ENCODE results near the gene PCSK1. TPM values are rescaled to one million over a fixed set of nuclear protein-coding genes. Genes with fewer than 3 reads are reported as not detected.
A peak's percentile ranks its signal among the peaks of the same experiment; 100 is the strongest.

The PCSK1 gene
- total and polyA plus RNA-seq, 2 of the 4 experiments (the other 2 are of a cell fraction) = not detected

DNA sequence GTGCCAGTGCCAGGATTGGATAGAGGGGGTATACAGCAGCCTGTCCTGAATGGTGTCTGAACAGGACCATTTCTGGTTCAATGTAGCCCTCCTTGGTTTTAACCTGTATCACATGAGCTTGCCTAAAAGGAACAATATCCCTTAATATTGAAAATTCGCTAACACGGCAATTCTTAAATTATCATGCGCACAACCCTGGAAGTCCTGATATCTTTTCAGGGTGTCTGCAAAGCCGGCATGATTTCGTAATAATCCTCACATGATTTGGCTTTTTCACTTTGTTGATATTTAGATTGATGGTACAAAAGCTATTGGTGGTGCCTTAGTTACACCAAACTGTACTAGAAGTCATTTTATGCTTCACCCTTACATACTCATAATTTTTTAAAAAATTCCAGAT, 53.2 kb downstream of the PCSK1 start:
- Histone ChIP-seq H2AFZ (replicated peaks; ENCODE audit: low read length, poor library complexity) (no peak overlapping the region), H4K20me1 (ENCODE audit: insufficient read depth, low read length) (no peaks in the 10 kb centered on the region), H3K4me3 (ENCODE audit: insufficient read depth, low read depth, low read length) (no peak overlapping the region), H3K4me1 (ENCODE audit: control insufficient read depth, insufficient read depth, low read length) (peaks cover 6% of the 10 kb centered on the region; the same call in 1 of the 2 replicates), H3K9ac (ENCODE audit: low read depth, low read length) (no peak overlapping the region), H2AK9ac (replicated peaks; ENCODE audit: low read depth, low read length, poor library complexity) (no peak overlapping the region), H4K5ac (ENCODE audit: low read depth, low read length) (no peak overlapping the region), H3K9me3 (ENCODE audit: control insufficient read depth, insufficient read depth, low read length) (no peaks in the 10 kb centered on the region), H4K8ac (ENCODE audit: low read depth in 2 of 2, low read length in 2 of 2) (no peak overlapping the region), H2BK120ac (ENCODE audit: low read depth, low read length) (no peak overlapping the region), H3K23ac (ENCODE audit: low read depth, low read length) (no peak overlapping the region), H2BK15ac (ENCODE audit: low read depth, low read length) (no peak overlapping the region), H3K36me3 (ENCODE audit: control insufficient read depth, insufficient read depth, low read length) (no peaks in the 10 kb centered on the region), H3K27ac (ENCODE audit: insufficient read depth, low read length) (no peak overlapping the region), H3K56ac (ENCODE audit: extremely low read depth, insufficient read depth, low read length) (no peak overlapping the region), H3K18ac (ENCODE audit: low read depth, low read length) (no peak overlapping the region), H3K79me1 (ENCODE audit: low read depth in 1 of 2, low read length in 2 of 2) (no peaks in the 10 kb centered on the region), H2BK5ac (ENCODE audit: low read depth, low read length, poor library complexity, severe bottlenecking) (no peak overlapping the region), H3K27me3 (ENCODE audit: control insufficient read depth, insufficient read depth, low read length) (peaks cover 2% of the 10 kb centered on the region; the same call in 1 of the 2 replicates), H4K91ac (ENCODE audit: insufficient read depth, low read depth, low read length) (no peak overlapping the region), H3K4me2 (ENCODE audit: low read depth, low read length) (no peak overlapping the region), H3K14ac (replicated peaks; ENCODE audit: low read depth, low read length) (no peak overlapping the region), H2AK5ac (ENCODE audit: low read depth, low read length) (no peak overlapping the region), H2BK20ac (ENCODE audit: low read depth, low read length) (no peak overlapping the region), H3K9me1 (ENCODE audit: insufficient read depth, low read length) (no peaks in the 10 kb centered on the region), H3K4ac (ENCODE audit: low read depth, low read length) (no peak overlapping the region)
- DNase-seq (no peak), ATAC-seq (ENCODE audit: low read depth) (no peak)
- TF ChIP-seq RAD21 (IDR thresholded peaks at IDR 0.05; ENCODE audit: low read length) = no peak
- no peak for TF ChIP-seq RFX5 (IDR thresholded peaks at IDR 0.05; ENCODE audit: low read depth, low read length)
- TF ChIP-seq CEBPB (IDR thresholded peaks at IDR 0.05; ENCODE audit: low read depth, low read length) = peak; percentile 41; the same call in 1 of the 2 replicates
- no peak for TF ChIP-seq NFE2L2 (IDR thresholded peaks at IDR 0.05; ENCODE audit: low read depth, low read length)
- no peak for TF ChIP-seq MXI1 (IDR thresholded peaks at IDR 0.05; ENCODE audit: borderline replicate concordance, low read depth, low read length)
- no peak for TF ChIP-seq USF2 (IDR thresholded peaks at IDR 0.05; ENCODE audit: low read depth, low read length)
- TF ChIP-seq, protein P1, sequence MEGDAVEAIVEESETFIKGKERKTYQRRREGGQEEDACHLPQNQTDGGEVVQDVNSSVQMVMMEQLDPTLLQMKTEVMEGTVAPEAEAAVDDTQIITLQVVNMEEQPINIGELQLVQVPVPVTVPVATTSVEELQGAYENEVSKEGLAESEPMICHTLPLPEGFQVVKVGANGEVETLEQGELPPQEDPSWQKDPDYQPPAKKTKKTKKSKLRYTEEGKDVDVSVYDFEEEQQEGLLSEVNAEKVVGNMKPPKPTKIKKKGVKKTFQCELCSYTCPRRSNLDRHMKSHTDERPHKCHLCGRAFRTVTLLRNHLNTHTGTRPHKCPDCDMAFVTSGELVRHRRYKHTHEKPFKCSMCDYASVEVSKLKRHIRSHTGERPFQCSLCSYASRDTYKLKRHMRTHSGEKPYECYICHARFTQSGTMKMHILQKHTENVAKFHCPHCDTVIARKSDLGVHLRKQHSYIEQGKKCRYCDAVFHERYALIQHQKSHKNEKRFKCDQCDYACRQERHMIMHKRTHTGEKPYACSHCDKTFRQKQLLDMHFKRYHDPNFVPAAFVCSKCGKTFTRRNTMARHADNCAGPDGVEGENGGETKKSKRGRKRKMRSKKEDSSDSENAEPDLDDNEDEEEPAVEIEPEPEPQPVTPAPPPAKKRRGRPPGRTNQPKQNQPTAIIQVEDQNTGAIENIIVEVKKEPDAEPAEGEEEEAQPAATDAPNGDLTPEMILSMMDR (conservative IDR thresholded peaks at IDR 0.05; ENCODE audit: low read depth, low read length) = no peak
- no peak for TF ChIP-seq MAZ (IDR thresholded peaks at IDR 0.05; ENCODE audit: borderline replicate concordance, low read depth, low read length)
- no peak for TF ChIP-seq RCOR1 (IDR thresholded peaks at IDR 0.05; ENCODE audit: insufficient replicate concordance, low read length)
- no peak for TF ChIP-seq CHD1 (IDR thresholded peaks at IDR 0.05; ENCODE audit: low read depth, low read length)
- TF ChIP-seq SMC3 (IDR thresholded peaks at IDR 0.05; ENCODE audit: low read depth, low read length) = no peak
- no peak for TF ChIP-seq BHLHE40 (IDR thresholded peaks at IDR 0.05; ENCODE audit: low read depth, low read length)
- peak; percentile 74 for TF ChIP-seq MAFK (IDR thresholded peaks at IDR 0.05; ENCODE audit: low read depth, low read length)
- TF ChIP-seq, protein P2, sequence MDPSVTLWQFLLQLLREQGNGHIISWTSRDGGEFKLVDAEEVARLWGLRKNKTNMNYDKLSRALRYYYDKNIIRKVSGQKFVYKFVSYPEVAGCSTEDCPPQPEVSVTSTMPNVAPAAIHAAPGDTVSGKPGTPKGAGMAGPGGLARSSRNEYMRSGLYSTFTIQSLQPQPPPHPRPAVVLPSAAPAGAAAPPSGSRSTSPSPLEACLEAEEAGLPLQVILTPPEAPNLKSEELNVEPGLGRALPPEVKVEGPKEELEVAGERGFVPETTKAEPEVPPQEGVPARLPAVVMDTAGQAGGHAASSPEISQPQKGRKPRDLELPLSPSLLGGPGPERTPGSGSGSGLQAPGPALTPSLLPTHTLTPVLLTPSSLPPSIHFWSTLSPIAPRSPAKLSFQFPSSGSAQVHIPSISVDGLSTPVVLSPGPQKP (IDR thresholded peaks at IDR 0.05; ENCODE audit: borderline replicate concordance, low read depth, low read length) = no peak
- no peak for TF ChIP-seq FOS (IDR thresholded peaks at IDR 0.05; ENCODE audit: low read depth, low read length)
- TF ChIP-seq POLR2A (IDR thresholded peaks at IDR 0.05; ENCODE audit: low read depth, low read length) = no peak
- dilution Hi-C loops (cut with HindIII; ENCODE audit: low sequenced_read_pairs, unreplicated experiment) (no loop called here), in situ Hi-C loops (cut with MboI; ENCODE audit: low sequenced_read_pairs) (no loop called here), intact Hi-C loops (cut with micrococcal nuclease) (no loop called here)
- CTCF ChIA-PET = no interaction called here
- POLR2A ChIA-PET (ENCODE audit: unreplicated experiment) = no interaction called here
- no CpG with 5 or more reads among the region's 5 CpGs for WGBS, 2 experiments (ENCODE audit: extremely low coverage in 2 of 2, insufficient read length in 1 of 2)
- no TSS peak for BruUV-seq (replicated peaks)
